Measurements from ENCODE around the gene ADGRB3.

Gene ADGRB3

GRCh38 chr6:69026243-69026642 is 391.2 kb downstream of the ADGRB3 start:
- no peaks in the 10 kb centered on the region for H3K4me1 ChIP-seq
- no peak overlapping the region for H3K9ac ChIP-seq
- H3K4me3 ChIP-seq (ENCODE audit: low read depth, low read length): no peak overlapping the region
- H2AFZ ChIP-seq: no peak overlapping the region
- no peak overlapping the region for H3K4me2 ChIP-seq (ENCODE audit: low read length)
- no peak for TF ChIP-seq CTCF (IDR thresholded peaks at IDR 0.05)
- H3K27me3 ChIP-seq (ENCODE audit: control insufficient read depth, insufficient read depth, low read length): no peaks in the 10 kb centered on the region
- no peaks in the 10 kb centered on the region for H3K9me3 ChIP-seq (ENCODE audit: control insufficient read depth, low read length)
- no peaks in the 10 kb centered on the region for H3K79me2 ChIP-seq
- no peak overlapping the region for H3K27ac ChIP-seq
- no peaks in the 10 kb centered on the region for H3K36me3 ChIP-seq (ENCODE audit: control insufficient read depth, insufficient read depth, low read length)

GRCh38 chr6:69026715-69027114 is 391.6 kb downstream of the ADGRB3 start:
- H3K4me2 ChIP-seq (ENCODE audit: low read length): no peak overlapping the region
- no peaks in the 10 kb centered on the region for H3K9me3 ChIP-seq (ENCODE audit: control insufficient read depth, low read length)
- no peak overlapping the region for H3K27ac ChIP-seq
- no peak overlapping the region for H3K4me3 ChIP-seq (ENCODE audit: low read depth, low read length)
- H3K27me3 ChIP-seq (ENCODE audit: control insufficient read depth, insufficient read depth, low read length): no peaks in the 10 kb centered on the region
- no peaks in the 10 kb centered on the region for H3K79me2 ChIP-seq
- TF ChIP-seq CTCF (IDR thresholded peaks at IDR 0.05): no peak
- H3K4me1 ChIP-seq: no peaks in the 10 kb centered on the region
- H3K9ac ChIP-seq: no peak overlapping the region
- no peak overlapping the region for H2AFZ ChIP-seq
- no peaks in the 10 kb centered on the region for H3K36me3 ChIP-seq (ENCODE audit: control insufficient read depth, insufficient read depth, low read length)

GRCh38 chr6:69027861-69028260 is 392.8 kb downstream of the ADGRB3 start:
- H3K4me3 ChIP-seq (ENCODE audit: low read depth, low read length): no peak overlapping the region
- H2AFZ ChIP-seq: no peak overlapping the region
- no peaks in the 10 kb centered on the region for H3K4me1 ChIP-seq
- H3K4me2 ChIP-seq (ENCODE audit: low read length): no peak overlapping the region
- TF ChIP-seq CTCF (IDR thresholded peaks at IDR 0.05): no peak
- H3K27ac ChIP-seq: no peak overlapping the region
- no peak overlapping the region for H3K9ac ChIP-seq
- H3K27me3 ChIP-seq (ENCODE audit: control insufficient read depth, insufficient read depth, low read length): no peaks in the 10 kb centered on the region
- H3K9me3 ChIP-seq (ENCODE audit: control insufficient read depth, low read length): no peaks in the 10 kb centered on the region
- no peaks in the 10 kb centered on the region for H3K79me2 ChIP-seq
- H3K36me3 ChIP-seq (ENCODE audit: control insufficient read depth, insufficient read depth, low read length): no peaks in the 10 kb centered on the region

- Histone ChIP-seq H3K4me2 (ENCODE audit: low read length) (no peak overlapping the region), H3K27me3 (ENCODE audit: control insufficient read depth, insufficient read depth, low read length) (no peaks in the 10 kb centered on the region), H3K4me3 (ENCODE audit: low read depth, low read length) (no peak overlapping the region), H3K36me3 (ENCODE audit: control insufficient read depth, insufficient read depth, low read length) (no peaks in the 10 kb centered on the region), H3K9me3 (ENCODE audit: control insufficient read depth, low read length) (no peaks in the 10 kb centered on the region), H3K79me2 (no peaks in the 10 kb centered on the region), H2AFZ (no peak overlapping the region), H3K9ac (no peak overlapping the region), H3K27ac (no peak overlapping the region), H3K4me1 (no peaks in the 10 kb centered on the region)
- no peak for TF ChIP-seq CTCF (IDR thresholded peaks at IDR 0.05)
These were observed 403.8 kb downstream of the ADGRB3 start for GRCh38 chr6:69038841-69039240.

GRCh38 chr6:69042297-69042696 is 407.2 kb downstream of the ADGRB3 start:
- no peak overlapping the region for H3K4me3 ChIP-seq (ENCODE audit: low read depth, low read length)
- no peaks in the 10 kb centered on the region for H3K9me3 ChIP-seq (ENCODE audit: control insufficient read depth, low read length)
- H3K79me2 ChIP-seq: no peaks in the 10 kb centered on the region
- no peak overlapping the region for H3K9ac ChIP-seq
- H3K4me2 ChIP-seq (ENCODE audit: low read length): no peak overlapping the region
- no peaks in the 10 kb centered on the region for H3K27me3 ChIP-seq (ENCODE audit: control insufficient read depth, insufficient read depth, low read length)
- H3K27ac ChIP-seq: no peak overlapping the region
- no peaks in the 10 kb centered on the region for H3K36me3 ChIP-seq (ENCODE audit: control insufficient read depth, insufficient read depth, low read length)
- H2AFZ ChIP-seq: no peak overlapping the region
- no peak for TF ChIP-seq CTCF (IDR thresholded peaks at IDR 0.05)
- H3K4me1 ChIP-seq: no peaks in the 10 kb centered on the region
